OCI-LY7 (cell line): ENCODE measurements around the gene PRKN. TPM values are rescaled to one million over a fixed set of nuclear protein-coding genes. Genes with fewer than 3 reads are reported as not detected.

Experiments
- BruUV-seq: library from RNA; stranded (reverse); fragments of 400-500 nt; replicated peaks from 2 replicates; lab custom pipeline; 2021; lab: Mats Ljungman, UMichigan
- CTCF ChIA-PET: fragments of 300-600 bp; sonication (Branson Sonifier 250); formaldehyde crosslinking; loops from one replicate; lab custom pipeline; 2022; ENCODE audit warnings: antibody characterized with exemption; ENCODE audit not compliant: unreplicated experiment; lab: Charles Lee
- POLR2A ChIA-PET: fragments of 300-600 bp; sonication (Branson Sonifier 250); formaldehyde crosslinking; loops from one replicate; lab custom pipeline; 2022; ENCODE audit warnings: antibody characterized with exemption; lab: Charles Lee
- DNase-seq: peaks from one replicate; pipeline ENCODE4 v3.0.0-alpha.2; 2015; ENCODE audit warnings: low spot score
- H2AFZ ChIP-seq: fragments of 200-600 bp; sonication (generic), shearing (Covaris generic); 2 replicates; pipeline ENCODE4 v1.6.1; 2014; ENCODE audit warnings: mild to moderate bottlenecking, antibody characterized with exemption, low read length, moderate library complexity
- H3K27ac ChIP-seq: fragments of 200-600 bp; sonication (generic); 2 replicates; pipeline ENCODE4 v1.5.1; 2014; ENCODE audit warnings: mixed run types, low read depth, mild to moderate bottlenecking, moderate library complexity, low read length, inconsistent platforms; ENCODE audit not compliant: poor library complexity, severe bottlenecking
- H3K36me3 ChIP-seq: fragments of 200-600 bp; sonication (generic); 2 replicates; pipeline ENCODE4 v1.6.1; 2014; ENCODE audit warnings: mild to moderate bottlenecking, antibody characterized with exemption, low read length, moderate library complexity, mixed read lengths; ENCODE audit not compliant: insufficient read depth
- H3K4me1 ChIP-seq: fragments of 200-600 bp; sonication (generic); 2 replicates; pipeline ENCODE4 v1.5.1; 2014; ENCODE audit warnings: mild to moderate bottlenecking, low read length; ENCODE audit not compliant: insufficient read depth, poor library complexity, severe bottlenecking
- H3K4me2 ChIP-seq: fragments of 200-600 bp; sonication (generic); 2 replicates; pipeline ENCODE4 v1.6.1; 2014; ENCODE audit warnings: mild to moderate bottlenecking, low read length
- H3K4me3 ChIP-seq: fragments of 200-600 bp; sonication (generic); 2 replicates; pipeline ENCODE4 v1.5.1; 2014; ENCODE audit warnings: mild to moderate bottlenecking, low read depth, low read length; ENCODE audit not compliant: poor library complexity, severe bottlenecking
- H3K79me2 ChIP-seq: fragments of 200-600 bp; sonication (generic); 2 replicates; pipeline ENCODE4 v1.6.1; 2016; ENCODE audit warnings: low read depth, mild to moderate bottlenecking, low read length, moderate library complexity, mixed read lengths; ENCODE audit not compliant: insufficient read depth
- H3K9me2 ChIP-seq: fragments of 200-600 bp; sonication (generic); 2 replicates; pipeline ENCODE4 v1.6.1; 2016; ENCODE audit warnings: mild to moderate bottlenecking, low read length, mixed read lengths; ENCODE audit not compliant: insufficient read depth
- H3K9me3 ChIP-seq: fragments of 200-600 bp; sonication (generic); 2 replicates; pipeline ENCODE4 v1.6.1; 2014; ENCODE audit warnings: mild to moderate bottlenecking, mixed run types, low read length, mixed read lengths
- H4K20me1 ChIP-seq: fragments of 200-600 bp; sonication (generic); 2 replicates; pipeline ENCODE4 v1.6.1; 2014; ENCODE audit warnings: mild to moderate bottlenecking, antibody characterized with exemption, low read length, moderate library complexity, mixed read lengths; ENCODE audit not compliant: insufficient read depth
- EZH2phosphoT487 ChIP-seq: fragments of 200-600 bp; sonication (generic); IDR thresholded peaks from 2 replicates; pipeline ENCODE4 v1.6.1; 2018; ENCODE audit warnings: low read depth, borderline replicate concordance, mild to moderate bottlenecking, mixed run types, antibody characterized with exemption, low read length, moderate library complexity, mixed read lengths
- intact Hi-C: fragments of 100-400 bp; cut with micrococcal nuclease; formaldehyde crosslinking; loops from one replicate; pipeline ENCODE4 v1.10.0; 2022; ENCODE audit not compliant: unreplicated experiment
- total RNA-seq, 2 experiments: library from RNA; depleted of rRNA in 1 of 2; stranded (reverse); fragments of >200 nt in 1 of 2; shearing (Covaris generic) in 1 of 2; gene quantifications; 2 replicates each; pipeline ENCODE4 v1.2.3, GENCODE V29; 2014 to 2022
- TF ChIP-seq, protein P1 (sequence below): fragments of 200-600 bp; sonication (generic); conservative IDR thresholded peaks from 2 replicates; pipeline ENCODE4 v1.5.1; 2014; ENCODE audit warnings: mild to moderate bottlenecking, antibody characterized with exemption, low read length, moderate library complexity, mixed read lengths

PRKN gene
- total RNA-seq, 2 experiments from 2014 or later = 1.3 to 2.0 TPM

DNA sequence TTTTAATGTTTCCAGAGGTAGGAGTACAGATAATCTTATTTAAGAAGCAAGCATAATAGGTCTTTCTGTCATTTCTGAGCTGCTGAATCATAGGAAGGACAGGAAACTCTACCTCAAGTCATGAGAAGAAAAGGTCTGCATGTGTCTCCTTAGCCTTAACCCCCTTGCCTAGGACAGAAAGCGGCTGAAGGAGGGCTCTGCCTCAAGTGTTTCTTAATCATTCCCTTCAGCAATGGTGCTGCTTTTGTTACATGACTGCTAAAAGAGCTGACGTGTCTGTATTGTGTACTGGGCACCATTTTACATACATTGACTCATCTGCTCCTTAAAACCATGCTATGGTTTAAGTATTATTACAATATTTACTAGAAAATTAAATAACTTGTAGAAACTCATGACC is 889.7 kb downstream of the PRKN start:
- no peak overlapping the region for H3K27ac ChIP-seq
- H3K79me2 ChIP-seq = no peaks in the 10 kb centered on the region
- no peak overlapping the region for H2AFZ ChIP-seq
- no peak for DNase-seq
- TF ChIP-seq EZH2phosphoT487 = no peak
- TF ChIP-seq, protein P1, sequence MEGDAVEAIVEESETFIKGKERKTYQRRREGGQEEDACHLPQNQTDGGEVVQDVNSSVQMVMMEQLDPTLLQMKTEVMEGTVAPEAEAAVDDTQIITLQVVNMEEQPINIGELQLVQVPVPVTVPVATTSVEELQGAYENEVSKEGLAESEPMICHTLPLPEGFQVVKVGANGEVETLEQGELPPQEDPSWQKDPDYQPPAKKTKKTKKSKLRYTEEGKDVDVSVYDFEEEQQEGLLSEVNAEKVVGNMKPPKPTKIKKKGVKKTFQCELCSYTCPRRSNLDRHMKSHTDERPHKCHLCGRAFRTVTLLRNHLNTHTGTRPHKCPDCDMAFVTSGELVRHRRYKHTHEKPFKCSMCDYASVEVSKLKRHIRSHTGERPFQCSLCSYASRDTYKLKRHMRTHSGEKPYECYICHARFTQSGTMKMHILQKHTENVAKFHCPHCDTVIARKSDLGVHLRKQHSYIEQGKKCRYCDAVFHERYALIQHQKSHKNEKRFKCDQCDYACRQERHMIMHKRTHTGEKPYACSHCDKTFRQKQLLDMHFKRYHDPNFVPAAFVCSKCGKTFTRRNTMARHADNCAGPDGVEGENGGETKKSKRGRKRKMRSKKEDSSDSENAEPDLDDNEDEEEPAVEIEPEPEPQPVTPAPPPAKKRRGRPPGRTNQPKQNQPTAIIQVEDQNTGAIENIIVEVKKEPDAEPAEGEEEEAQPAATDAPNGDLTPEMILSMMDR = no peak
- no peaks in the 10 kb centered on the region for H3K9me2 ChIP-seq
- no peak overlapping the region for H3K4me2 ChIP-seq
- H3K9me3 ChIP-seq = no peaks in the 10 kb centered on the region
- H4K20me1 ChIP-seq = no peaks in the 10 kb centered on the region
- no peaks in the 10 kb centered on the region for H3K36me3 ChIP-seq
- ChIA-PET POLR2A (no interaction called here), CTCF (no interaction called here)
- no peak overlapping the region for H3K4me3 ChIP-seq
- intact Hi-C loops = no loop called here
- H3K4me1 ChIP-seq = no peaks in the 10 kb centered on the region
- BruUV-seq = no TSS peak

DNA sequence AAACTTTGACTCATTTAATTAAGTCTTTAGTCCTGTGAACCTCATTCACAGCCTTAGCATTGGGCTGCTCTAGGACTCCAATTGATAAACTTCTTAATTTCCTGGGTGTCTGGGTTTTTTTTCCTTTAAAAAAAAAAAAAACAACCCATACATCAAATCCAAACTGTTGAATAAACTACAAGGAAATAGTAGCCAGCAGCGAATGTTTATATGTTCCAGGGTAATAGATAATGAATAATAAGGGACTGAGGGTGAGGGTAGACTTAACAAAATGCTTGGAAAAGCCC is 890.2 kb downstream of the PRKN start:
- Histone ChIP-seq H3K9me3 (no peaks in the 10 kb centered on the region), H3K27ac (no peak overlapping the region), H3K36me3 (no peaks in the 10 kb centered on the region), H2AFZ (no peak overlapping the region), H4K20me1 (no peaks in the 10 kb centered on the region), H3K9me2 (no peaks in the 10 kb centered on the region), H3K4me3 (no peak overlapping the region), H3K79me2 (no peaks in the 10 kb centered on the region), H3K4me1 (no peaks in the 10 kb centered on the region), H3K4me2 (no peak overlapping the region)
- intact Hi-C loops = no loop called here
- DNase-seq = no peak
- ChIA-PET CTCF (no interaction called here), POLR2A (no interaction called here)
- BruUV-seq = no TSS peak
- TF ChIP-seq, protein P1 = 0 out of 2 replicates have a peak, but pooled peaks have one; percentile 2
- TF ChIP-seq EZH2phosphoT487 = no peak

DNA sequence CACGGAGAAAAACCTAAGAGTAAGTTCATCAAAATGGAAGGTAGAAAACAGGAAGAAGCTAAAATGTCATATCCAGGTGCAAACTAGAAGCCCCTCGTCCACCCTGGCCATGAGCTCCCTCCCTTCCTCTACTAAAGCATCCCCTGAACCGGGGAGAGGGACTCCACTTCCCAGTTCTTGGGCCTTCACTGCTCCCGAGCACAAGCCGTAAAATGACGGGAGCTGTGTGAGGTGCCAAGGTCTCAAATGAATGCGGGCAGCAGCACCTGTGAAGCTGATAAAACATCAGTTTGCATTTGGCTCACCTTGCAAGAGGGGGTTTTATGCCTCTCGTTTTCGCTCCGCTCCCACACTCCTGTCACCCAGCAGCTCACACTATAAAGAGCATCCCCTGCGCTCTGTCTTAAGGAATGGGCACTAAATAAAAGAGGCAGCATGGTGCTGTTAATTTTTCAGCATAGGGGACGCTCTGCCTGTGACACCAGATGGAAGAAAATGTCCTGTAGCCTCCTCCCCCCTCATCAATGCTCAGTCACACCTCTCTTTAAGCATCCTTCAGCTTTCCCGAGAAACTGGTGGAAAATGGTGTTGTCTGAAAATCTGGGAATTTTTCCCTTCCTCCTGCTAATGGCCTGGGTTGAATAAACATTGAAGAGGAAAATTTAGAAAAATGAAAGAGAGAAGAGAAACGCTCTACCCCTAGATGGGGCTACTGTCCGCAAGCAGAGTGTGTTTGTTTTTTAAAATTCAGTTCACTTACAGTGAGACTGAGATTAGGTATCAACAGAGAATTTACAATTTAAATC is 890.7 kb downstream of the PRKN start:
- Histone ChIP-seq H3K79me2 (no peaks in the 10 kb centered on the region), H3K9me2 (no peaks in the 10 kb centered on the region), H3K36me3 (no peaks in the 10 kb centered on the region), H3K4me3 (no peak overlapping the region), H3K27ac (no peak overlapping the region), H3K9me3 (no peaks in the 10 kb centered on the region), H3K4me1 (no peaks in the 10 kb centered on the region), H2AFZ (no peak overlapping the region), H4K20me1 (no peaks in the 10 kb centered on the region), H3K4me2 (no peak overlapping the region)
- no peak for DNase-seq
- ChIA-PET POLR2A (no interaction called here), CTCF (no interaction called here)
- TF ChIP-seq, protein P1 = peak; percentile 38; the same call in 1 of the 2 replicates
- no peak for TF ChIP-seq EZH2phosphoT487
- intact Hi-C loops = no loop called here
- no TSS peak for BruUV-seq
